GM19328 (cell line): ENCODE data around the gene RBKS.
A peak's percentile ranks its signal among the peaks of the same experiment; 100 is the strongest.

Experiments
- ATAC-seq: cut with Tn5 transposase; IDR thresholded peaks from one replicate; pipeline ENCODE4 v1.9.1; 2021; ENCODE audit warnings: mild to moderate bottlenecking, moderate library complexity; ENCODE audit not compliant: unreplicated experiment

RBKS gene

DNA sequence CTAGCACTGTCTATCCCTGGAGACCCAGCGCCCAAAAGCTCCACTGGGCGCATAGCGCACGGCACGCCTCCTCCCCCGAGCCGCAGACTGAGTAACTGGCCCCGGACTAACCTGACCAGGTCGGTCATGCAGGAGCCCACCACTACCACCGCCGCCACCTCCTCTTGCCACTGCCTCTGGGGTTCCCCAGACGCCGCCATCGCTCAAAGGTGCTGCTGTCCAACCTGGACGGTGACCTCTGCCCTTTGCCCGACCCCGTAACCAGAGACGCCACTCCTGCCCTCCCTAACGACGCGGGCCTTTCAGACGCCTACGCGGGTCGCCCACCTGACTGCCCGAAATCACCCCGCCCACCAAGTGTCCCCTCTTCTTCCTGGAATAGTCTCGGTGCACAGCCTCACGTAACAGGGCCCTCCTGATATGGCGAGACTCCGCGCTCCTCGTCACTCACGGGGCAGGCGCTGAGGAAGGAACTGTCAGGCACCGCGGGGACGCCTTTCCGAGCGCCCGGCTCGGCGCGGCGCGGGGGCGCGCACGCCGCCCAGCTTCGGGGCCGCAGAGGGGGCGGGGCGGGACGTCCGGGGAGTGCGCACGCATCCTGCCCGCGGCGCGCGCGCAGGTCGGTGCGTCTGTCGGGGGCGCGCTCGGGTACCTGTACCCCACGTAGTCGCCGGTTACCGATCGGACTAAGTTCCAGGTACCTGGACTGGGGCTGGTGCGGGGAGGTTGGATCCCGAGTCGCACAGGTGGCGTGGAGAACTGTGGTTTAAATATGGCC is at the start of gene RBKS, which contains the start of gene BABAM2:
RBKS (minus strand) TSS at position 242 of the 778 bp plus-strand sequence; CDS start at position 200, 42 bp downstream.
BABAM2 (plus strand) TSS at position 584 of the 778 bp plus-strand sequence. CDS start 3,828 bp downstream, outside the sequence.
- peak; percentile 77 for ATAC-seq

DNA sequence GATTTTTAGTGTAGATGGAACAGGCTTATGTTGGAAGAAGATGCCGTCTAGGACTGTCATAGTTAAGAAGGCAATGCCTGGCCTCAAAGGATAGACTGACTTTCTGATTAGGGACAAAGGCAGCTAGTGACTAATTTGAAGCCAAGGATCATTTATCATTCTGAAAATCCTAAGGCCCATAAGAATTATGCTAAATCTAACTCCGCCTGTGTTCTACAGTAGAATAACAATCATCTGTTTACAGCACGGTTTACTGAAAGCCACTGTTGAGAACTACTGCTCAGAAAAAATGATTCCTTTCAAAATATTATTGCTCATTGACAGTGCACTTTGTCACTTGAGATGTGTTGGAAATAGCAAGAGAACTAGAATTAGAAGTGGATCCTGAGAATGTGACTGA is 44.8 kb upstream of the RBKS start:
- no peak for ATAC-seq

DNA sequence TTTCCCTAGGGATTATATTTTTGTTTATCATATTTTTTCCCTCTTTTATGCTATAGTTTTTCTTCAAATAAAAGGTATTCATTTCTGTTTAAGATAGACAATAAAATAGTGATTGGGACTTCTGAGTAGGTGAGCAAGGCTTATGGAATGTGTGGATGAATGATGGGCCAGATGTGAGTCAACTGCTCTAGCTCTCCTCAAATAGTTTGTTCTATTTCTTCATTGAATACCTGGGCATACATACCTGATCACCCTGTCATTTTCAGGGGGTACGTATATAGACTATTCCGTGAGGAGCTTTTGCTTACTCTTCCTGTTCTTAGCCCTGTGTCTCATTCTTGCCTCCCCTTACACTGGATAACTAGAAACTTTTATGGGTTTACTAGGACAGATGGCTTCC is 42.2 kb upstream of the RBKS start:
- no peak for ATAC-seq

DNA sequence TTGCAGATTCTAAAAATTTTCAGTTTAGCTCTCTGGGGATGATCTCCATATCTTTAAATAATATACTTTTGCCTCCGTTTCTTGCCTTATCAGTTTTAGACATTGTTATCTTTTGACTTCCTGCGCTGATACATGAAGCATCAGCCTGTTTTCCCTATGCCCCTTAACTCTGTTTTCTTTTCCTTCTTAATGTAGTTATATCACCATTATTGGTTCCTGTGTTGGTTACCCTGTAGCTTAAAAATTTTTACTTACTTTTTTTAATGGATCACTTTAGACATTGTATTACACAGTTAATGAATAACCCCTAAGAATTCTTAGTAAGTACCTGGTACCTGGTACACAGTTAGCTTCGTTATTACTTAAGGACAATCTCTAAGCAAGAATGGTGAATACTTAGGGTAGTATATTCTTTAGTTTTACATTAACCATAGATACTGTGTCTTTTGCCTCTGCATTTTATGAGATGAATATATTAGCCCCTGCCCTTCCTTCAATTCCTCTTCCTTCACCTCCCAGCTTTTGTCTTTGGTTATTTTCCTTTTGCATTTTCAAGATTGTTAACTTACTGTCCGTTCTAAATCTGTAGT is 41.3 kb upstream of the RBKS start:
- ATAC-seq = no peak

DNA sequence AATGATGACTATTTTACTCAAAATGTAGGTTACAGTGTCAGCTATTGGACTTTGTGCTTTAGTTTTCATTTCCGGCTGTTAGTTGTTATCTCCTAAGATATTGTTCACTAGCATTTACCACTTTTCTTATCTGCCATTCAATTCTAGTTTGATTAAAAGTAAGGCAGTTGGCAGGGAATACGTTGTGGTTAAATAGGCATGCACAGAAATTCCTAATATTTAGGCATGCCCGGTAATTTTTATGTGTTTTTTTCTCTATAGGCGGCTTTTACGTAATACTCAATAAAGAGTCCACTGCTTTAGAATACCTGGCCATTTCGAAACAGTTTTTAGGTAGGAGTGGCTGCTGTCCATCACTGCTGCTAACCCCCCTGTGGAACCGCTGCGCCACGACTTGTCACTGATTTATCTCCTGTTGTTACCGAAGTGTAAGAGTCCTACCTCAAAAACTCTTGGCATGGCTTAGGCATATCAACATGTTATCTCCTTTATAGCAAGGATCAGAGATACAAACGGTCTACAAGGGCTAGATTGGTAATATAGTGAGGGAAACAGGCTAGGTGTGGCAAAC is 39.8 kb upstream of the RBKS start:
- no peak for ATAC-seq

DNA sequence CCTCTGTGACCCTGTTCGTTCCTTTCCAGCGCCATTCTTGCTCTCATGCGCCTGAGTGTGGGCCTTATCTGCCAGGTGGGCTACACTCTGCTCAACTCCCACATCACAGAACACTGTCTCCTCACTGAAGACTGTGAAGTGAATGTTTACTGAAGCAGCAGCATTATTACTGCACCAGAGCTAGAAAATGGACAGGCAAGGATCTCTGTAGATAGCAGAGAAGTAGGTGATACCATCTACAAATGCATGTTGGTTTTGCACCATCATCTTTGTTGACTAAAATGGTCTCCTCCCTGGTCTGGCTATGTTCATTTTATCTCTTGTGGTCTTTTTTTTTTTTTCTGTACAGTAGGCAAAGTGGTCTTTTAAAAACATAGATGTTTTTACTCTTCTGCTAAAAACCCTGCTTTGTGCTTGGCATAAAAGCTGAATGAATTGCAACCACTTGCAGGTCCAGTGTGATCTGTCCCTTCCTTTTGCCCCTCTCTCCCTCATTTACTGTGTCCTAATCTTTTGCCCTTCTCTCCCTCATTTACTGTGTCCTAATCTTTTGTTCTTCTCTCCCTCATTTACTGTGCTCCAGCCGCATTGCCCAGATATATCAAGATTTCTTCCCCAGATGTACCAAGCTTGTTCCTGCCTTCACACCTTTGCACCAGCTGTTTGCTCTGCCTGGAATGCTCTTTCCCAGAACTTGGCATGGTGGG is 35.7 kb upstream of the RBKS start:
- no peak for ATAC-seq

DNA sequence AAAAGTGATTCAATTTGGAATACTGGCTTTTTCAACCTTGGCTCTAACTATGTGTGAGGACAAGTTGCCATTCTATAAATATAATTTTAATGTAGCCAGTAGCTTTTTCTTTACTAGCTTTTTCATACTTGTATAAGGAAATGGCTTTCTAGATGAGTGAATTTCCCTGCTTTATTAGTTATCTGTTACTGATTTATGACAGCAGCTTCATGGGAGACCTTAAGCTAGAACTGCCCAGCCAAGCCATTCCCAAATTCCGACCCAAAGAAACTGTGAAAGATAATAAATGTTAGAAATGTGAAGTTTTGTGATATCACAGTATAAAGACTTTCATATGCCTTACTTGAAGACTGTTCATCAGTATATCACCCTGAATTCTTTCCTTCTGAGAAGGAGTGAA is 32.7 kb upstream of the RBKS start:
- no peak for ATAC-seq

DNA sequence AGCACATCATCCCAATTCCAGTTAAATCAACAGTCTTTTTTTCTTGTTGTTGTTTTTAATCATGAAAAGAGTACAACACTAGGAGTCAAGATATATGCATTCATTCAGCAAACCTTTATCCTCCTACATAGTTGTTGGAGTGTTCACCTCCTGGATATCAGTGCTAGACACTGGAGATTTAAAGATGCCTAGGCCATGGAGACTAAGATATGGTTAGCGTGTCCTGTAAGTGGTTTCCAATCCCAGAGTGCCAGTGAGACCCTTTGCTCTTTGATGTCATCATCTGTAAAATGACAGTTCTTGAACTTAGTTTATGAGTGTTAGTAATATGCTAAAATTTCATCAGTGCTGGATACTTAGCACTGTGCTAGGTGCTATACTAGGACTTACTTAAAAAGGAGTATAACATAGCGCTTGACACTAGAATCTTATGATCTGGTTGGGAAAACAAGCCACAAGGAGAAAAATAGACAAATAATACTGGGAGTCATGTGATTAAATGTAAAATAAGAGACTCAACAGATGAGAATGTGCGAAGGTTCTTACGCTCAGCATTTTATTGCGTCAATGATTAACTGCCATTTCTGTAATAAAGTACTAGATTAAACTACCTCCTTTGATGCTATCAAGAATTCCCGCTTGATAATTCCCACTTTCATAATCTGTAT is 31.8 kb upstream of the RBKS start:
- no peak for ATAC-seq

DNA sequence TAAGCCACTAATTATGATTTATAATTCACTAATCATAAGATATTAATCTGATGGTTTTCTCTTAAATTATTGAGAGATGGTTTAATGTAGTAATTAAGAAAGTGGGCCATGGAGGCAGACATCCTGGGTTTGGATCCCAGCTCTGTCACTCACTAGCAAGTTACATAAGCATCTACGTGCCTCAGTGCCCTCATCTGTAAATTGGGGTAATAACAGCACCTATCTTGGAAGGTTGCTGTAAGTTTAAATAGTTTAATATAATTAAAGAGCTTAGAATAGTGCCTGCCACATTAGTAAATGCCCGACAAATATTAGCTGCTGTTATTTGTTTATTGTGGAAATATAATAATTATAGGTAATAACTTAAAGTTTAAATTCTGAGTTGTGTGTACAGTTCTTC is 31.2 kb upstream of the RBKS start:
- ATAC-seq = no peak

DNA sequence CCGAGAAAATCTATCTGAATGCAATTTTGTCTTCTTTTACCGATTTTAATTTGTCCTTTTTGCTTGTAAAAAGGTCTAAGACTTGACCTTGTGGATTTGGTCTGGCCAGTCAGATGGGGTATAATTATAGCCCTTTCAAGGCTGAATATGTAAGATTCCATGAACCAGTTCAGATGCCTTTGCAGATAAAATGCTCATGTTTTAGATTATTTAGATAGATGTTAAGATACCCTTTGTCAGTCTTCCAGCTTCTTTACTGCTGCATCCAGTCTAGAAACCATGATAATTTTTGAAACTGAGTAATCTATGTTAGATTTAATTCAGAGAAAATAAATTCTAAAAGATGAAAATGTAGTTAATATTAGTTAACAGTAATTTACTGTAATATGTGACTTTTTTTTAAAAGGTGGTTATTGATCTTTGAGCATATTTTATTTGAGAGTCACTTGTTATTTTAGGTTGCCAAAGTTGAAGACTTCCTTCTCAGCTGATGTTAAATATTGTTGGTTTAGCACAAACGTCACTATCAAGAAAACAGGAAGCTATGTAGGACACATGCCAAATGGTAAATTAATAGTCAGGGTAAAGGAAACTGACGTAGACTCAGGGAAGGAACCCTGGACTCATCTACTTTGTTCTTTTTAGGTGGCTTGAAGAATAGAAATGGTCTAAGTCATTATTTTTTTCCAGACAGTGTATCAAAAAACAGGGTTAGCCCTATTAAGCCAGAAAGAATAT is 30.1 kb upstream of the RBKS start:
- no peak for ATAC-seq

DNA sequence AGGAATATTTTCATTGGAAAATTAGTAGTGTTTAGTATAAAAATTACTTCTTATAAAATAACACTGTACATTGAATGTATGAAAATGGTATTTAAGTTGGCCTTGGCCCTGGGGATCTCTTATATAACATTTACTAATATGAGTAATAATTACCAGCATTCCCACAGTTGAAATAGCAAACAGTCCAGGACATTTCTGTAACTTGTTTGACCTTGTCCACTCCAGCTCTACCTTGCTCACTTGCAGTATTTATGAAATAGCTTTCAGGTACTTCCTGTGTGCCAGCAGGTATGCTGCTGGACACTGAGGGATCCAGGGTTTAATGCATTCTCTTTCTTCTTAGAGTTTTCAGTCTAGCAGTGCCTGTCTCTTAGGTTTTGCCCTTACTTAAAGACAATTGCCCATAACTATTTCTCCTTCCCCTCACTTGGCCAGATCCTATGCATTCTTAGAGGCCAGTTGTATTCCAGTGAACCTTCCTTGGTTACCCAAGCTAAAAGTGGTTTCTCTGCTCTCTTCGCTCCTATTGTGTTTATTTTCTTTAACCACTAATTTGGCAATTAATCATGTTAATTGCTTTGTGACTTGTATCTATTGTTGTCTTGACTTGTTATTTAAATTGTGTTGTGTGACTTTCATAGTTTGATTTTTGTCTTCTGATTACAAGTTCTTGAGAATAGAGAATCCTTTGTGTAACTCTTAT is 26.3 kb upstream of the RBKS start:
- ATAC-seq = no peak

DNA sequence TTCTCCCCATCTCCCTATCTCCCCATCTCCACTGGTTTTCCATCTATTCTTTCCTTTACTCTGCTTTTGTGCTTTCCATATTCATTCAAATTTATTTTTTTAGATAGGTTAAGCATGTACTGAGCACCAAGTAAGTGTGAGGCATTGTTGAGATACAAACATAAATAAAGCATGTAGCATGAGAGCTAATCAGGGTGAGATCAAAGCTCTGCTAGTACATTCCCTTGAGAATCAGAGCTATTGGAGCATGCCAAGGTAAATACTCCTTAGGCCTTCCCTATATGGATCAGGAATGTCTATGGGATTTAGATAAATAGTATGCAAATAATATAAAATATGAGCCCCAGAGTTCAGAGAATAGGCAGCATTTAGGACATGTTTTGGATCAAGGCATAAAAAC is 25.7 kb upstream of the RBKS start:
- no peak for ATAC-seq

DNA sequence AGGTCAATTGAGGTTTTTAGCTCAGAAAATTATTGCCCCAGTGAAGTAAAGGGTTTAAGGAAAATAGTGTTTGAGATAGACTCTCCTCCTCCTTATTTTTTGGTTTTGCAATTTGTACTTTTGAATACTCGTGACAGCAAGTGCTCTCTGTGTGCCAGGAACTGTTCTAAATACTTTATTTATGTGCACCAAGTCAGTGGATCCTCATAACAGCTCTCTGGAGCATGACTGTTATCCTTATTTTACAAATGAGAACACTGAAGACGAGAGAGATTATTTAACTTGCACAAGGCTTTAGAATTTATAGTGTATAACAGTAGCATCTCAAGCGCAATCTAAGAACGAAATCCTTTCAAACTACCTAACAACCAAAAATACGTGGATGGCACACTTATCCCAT is 25.0 kb upstream of the RBKS start:
- no peak for ATAC-seq

DNA sequence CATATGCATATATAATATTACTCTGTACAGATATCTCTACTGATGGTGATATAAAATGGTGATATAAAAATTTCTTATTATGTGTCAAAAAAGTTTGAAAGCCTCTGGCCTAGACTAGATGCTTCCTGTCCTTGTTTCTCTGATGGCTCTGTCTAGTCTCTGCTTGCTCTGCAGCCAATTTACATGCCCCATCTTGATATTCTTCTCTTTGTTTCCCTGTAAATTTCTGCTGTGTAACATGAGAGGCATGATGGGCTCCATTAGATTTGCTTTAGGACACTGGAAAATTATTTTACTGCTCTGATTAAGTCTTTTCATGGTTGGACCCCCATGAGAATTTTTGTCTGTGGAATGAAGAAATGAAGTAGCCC is 24.6 kb upstream of the RBKS start:
- no peak for ATAC-seq

DNA sequence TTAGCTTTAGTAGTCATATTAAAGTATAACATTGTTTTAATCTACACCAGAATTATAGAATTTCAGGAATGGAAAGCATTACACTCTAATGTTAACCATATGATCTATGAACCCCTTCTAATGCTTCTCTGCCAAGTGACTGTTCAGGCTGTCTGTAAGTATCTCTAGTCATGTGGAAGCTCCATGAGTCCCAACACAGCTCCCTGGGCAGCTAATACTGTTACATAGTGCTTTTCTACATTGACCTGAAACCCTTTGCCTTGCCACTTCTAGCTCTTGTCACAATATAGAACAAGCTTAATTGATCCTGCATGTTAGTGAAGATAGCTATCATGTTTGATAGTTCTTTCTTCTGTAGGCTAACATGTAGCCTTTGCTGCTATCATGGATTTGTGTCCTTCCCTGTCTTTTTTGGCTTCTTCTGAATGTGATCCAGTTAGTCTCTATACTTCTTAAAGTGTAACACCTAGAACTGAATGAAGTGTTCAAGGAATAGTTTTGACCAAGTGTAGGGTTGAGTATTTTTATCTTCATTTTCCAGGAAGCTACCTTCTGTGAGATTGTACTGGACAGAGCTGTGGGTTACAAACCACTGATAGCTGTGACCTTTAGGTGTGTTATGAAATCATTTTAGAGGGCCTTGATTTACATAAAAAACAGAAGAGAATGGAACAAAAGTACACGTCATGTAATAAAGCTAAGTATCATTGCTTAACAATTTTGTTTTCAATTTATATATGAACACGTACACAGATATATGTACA is 24.0 kb upstream of the RBKS start:
- no peak for ATAC-seq

DNA sequence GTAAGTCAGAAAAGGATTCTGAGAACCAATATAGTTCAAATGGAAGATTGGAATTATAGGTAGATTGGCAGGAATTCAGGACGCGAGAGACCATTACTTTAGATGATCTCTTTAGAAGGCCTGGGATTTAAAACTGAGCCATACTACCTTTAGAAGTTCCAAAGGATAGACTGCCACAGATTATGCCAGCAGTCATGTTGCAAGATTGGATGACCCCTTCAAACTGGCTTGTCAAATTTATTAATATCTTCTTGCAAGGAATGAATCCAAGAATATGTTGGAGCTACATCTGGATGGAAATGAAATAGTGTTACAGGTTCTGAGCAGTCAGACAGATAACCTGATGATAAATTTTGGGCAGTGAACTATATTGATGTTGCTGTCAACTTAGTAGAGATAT is 22.3 kb upstream of the RBKS start:
- no peak for ATAC-seq

DNA sequence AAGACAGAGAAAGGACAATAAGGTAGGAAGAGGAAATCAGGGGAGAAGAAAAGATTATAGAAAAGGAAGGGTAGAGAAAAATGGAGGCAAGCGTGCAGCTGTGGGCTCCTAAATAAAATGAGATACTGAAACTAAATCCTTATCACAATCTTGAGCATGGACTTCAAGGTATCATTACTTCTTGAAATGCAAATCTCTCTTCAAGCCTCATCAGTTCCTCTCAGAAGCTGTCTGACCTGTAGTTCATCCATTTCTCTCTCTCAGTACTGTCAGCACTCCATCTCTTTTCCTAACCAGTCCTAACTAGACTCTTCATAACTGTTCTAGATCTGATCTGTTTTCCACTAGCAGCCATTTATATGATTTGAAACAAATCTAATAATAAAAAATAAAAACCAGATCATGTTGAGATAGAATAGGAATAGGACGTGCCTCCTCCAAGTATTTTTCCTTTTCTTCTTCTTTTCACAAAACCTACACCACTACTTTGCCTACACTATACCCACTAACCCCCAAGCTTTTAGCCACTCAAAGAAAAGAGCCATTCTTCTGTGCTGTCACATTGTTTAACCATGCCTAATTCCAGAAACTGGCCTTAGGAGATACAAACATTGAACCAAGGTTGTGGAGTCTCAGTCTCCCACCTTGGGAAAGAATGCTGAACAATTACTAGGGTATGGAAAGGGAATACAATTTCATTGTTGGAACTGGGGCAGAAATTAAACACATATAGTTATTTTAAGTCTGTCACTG is 21.4 kb upstream of the RBKS start:
- no peak for ATAC-seq

DNA sequence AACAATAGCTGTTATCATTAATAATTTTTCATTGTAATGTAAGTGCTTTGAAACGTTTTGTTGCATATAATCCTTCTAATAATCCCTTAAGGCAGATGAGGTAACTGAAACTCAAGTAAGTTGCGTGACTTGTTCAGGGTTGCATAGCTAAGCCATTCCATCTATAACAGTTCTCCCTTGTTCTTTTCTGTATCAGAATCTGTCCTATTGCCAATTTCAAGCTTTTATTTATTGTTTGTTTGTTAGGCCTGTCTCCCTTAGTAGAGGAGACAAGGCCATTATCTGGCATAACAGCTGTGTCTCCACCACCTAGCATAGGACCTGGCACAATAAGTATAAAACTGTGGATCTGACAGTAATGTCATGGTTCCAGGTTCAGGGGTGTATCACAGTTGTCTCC is 19.7 kb upstream of the RBKS start:
- ATAC-seq = no peak
